PC-9 (cell line): ENCODE data around the gene TNF.

Experiments used
- EZH2 ChIP-seq: fragments of 200-600 bp; sonication (generic); IDR thresholded peaks from 2 replicates; pipeline ENCODE4 v1.8.0; 2017; ENCODE audit warnings: antibody characterized with exemption, low read depth
- TF ChIP-seq, protein P1 (sequence below): fragments of 200-600 bp; sonication (generic); conservative IDR thresholded peaks from 2 replicates; pipeline ENCODE4 v1.6.1; 2017; ENCODE audit warnings: mixed run types, antibody characterized with exemption, mild to moderate bottlenecking, moderate library complexity

DNA sequence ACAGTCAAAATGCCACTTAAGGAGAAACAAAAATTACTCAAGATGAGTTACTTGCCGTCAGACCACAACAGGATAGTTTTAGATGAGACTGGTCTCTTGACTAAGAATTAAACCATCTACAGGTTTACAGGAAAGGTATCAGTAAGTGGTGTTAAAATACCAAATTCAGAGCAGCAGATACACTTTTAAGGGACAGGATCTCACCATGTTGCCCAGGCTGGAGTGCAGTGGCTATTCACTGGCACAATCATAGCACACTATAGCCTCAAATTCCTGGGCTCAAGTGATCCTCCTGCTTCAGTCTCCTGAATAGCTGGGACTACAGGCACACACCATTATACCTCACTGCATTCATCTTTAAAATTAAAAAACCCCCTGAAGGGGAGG, 41.9 kb upstream of the TNF start:
- TF ChIP-seq, protein P1, sequence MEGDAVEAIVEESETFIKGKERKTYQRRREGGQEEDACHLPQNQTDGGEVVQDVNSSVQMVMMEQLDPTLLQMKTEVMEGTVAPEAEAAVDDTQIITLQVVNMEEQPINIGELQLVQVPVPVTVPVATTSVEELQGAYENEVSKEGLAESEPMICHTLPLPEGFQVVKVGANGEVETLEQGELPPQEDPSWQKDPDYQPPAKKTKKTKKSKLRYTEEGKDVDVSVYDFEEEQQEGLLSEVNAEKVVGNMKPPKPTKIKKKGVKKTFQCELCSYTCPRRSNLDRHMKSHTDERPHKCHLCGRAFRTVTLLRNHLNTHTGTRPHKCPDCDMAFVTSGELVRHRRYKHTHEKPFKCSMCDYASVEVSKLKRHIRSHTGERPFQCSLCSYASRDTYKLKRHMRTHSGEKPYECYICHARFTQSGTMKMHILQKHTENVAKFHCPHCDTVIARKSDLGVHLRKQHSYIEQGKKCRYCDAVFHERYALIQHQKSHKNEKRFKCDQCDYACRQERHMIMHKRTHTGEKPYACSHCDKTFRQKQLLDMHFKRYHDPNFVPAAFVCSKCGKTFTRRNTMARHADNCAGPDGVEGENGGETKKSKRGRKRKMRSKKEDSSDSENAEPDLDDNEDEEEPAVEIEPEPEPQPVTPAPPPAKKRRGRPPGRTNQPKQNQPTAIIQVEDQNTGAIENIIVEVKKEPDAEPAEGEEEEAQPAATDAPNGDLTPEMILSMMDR = no peak
- TF ChIP-seq EZH2 = no peak
